ENCODE measurements around the gene FFAR2.
"Not testable (repeated sequence)": the region's sequence is repeated elsewhere in the genome, so short reads cannot be mapped to it uniquely, and the experiment has no call there.

DNA sequence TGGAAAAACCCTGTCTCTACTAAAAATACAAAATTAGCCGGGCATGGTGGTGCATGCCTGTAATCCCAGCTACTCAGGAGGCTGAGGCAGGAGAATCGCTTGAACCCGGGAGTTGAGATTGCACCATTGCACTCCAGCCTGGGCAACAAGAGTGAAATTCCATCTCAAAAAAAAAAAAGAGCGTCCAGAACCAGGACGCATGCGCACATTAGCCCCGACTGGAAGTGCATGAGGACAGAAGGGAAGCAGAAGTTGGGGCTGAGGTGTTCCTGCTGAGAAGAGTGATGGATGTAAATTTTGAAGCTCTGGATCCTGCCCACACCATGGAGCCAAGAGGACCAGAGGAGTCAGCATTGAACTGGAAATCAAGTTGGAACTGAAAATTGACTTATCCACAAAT is 26.5 kb downstream of the FFAR2 start:
- not testable (repeated sequence) for TF ChIP-seq POLR2A (IDR thresholded peaks at IDR 0.05)
- TF ChIP-seq, protein P1, sequence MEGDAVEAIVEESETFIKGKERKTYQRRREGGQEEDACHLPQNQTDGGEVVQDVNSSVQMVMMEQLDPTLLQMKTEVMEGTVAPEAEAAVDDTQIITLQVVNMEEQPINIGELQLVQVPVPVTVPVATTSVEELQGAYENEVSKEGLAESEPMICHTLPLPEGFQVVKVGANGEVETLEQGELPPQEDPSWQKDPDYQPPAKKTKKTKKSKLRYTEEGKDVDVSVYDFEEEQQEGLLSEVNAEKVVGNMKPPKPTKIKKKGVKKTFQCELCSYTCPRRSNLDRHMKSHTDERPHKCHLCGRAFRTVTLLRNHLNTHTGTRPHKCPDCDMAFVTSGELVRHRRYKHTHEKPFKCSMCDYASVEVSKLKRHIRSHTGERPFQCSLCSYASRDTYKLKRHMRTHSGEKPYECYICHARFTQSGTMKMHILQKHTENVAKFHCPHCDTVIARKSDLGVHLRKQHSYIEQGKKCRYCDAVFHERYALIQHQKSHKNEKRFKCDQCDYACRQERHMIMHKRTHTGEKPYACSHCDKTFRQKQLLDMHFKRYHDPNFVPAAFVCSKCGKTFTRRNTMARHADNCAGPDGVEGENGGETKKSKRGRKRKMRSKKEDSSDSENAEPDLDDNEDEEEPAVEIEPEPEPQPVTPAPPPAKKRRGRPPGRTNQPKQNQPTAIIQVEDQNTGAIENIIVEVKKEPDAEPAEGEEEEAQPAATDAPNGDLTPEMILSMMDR (IDR thresholded peaks at IDR 0.05): not testable (repeated sequence)
